GM18868 (cell line): ENCODE results near the gene ZNF433.
"Not testable (repeated sequence)": the region's sequence is repeated elsewhere in the genome, so short reads cannot be mapped to it uniquely, and the experiment has no call there.

Experiments used
- ATAC-seq: cut with Tn5 transposase; IDR thresholded peaks from one replicate; pipeline ENCODE4 v1.9.1; 2021; ENCODE audit warnings: mild to moderate bottlenecking, moderate library complexity; ENCODE audit not compliant: unreplicated experiment

Gene ZNF433

DNA sequence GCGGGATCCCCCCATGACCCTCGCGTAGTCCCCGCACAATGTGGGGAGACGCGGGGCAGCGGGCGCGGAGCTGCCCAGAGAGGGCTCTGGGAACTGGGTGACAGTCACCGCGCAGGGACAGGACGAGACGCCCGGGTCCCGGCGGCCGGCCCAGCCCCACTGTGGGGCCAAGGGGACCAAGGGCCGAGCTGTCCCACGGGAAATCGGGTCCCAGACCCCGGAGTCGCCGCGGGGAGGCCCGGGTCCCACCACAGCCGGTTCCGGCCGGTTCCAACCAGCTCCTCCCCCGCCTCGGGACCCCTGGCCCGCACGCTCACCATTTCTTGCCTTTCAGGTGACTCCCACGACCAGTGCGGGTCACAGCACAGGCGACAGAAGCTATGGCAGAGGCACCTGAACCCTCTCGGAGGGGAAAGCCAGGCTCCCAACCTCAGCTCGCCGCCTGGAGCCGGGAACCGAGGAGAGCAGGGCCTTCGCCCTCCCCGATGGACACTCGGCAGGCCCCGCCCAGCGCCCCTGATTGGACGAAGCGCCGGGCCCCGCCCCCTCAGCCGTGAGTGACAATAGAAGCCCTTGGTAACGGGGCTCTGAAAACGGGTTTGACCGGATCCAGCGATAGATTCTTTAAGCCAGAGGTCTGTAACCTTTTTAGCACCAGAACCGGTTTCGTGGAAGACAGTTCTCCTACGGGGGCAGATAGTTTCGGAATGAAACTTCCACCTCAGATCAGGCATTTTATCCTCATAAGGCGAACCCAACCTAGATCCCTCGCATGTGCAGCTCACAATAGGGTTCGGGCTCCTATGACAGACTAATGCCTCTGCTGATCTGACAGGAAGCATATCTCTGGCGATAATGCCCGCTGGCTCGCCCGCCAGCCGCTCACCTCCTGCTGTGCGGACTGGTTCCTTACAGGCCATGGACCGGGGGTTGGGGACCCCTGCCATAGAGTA, at the start of gene ZNF433:
TSS of gene ZNF433 (minus strand) at position 460 of the 953 bp plus-strand sequence. CDS start at position 320, 140 bp downstream.
- peak; percentile 83 for ATAC-seq

- not testable (repeated sequence) for ATAC-seq
Measured at GRCh38 chr19:12083336-12083735, 47.9 kb upstream of the ZNF433 start.

DNA sequence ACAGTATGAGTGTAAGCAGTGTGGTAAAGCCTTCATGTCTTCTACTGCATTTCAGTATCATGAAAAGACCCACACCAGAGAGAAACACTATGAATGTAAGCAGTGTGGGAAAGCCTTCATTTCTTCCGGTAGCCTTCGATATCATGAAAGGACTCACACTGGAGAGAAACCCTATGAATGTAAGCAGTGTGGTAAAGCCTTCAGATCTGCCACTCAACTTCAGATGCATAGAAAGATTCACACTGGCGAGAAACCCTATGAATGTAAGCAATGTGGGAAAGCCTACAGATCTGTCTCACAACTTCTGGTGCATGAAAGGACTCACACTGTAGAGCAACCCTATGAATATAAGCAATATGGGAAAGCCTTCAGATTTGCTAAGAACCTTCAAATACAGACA, 41.9 kb upstream of the ZNF433 start:
- ATAC-seq = no peak

DNA sequence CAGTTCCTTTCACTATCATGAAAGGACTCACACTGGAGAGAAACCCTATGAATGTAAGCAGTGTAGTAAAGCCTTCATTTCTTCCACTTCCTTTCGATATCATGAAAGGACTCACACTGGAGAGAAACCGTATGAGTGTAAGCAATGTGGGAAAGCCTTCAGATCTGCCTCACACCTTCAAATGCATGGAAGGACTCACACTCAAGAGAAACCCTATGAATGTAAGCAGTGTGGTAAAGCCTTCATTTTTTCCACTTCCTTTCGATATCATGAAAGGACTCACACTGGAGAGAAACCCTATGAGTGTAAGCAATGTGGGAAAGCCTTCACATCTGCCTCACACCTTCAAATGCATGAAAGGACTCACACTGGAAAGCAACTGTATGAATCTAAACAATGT, 40.9 kb upstream of the ZNF433 start:
- not testable (repeated sequence) for ATAC-seq

DNA sequence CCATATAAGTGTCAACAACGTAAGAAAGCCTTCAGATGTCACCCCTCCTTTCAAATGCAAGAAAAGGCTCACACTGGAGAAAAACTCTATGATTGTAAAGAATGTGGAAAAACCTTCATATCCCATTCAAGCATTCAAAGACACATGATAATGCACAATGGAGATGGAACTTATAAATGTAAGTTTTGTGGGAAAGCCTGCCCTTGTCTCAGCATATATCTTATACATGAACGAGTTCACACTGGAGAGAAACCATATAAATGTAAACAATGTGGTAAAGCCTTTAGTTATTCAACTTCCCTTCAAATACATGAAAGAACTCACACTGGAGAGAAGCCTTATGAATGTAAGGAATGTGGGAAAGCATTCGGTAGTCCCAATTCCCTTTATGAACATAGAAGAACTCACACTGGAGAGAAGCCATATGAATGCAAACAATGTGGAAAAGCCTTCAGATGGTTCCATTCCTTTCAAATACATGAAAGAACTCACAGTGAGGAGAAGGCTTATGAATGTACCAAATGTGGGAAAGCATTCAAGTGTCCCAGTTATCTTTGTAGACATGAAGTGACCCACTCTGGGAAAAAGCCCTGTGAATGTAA, 40.2 kb upstream of the ZNF433 start:
- ATAC-seq = no peak

- peak; percentile 57 for ATAC-seq
Measured at GRCh38 chr19:12064590-12065538, 29.4 kb upstream of the ZNF433 start, which contains the start of gene ZNF844. Gene ZNF844 (plus strand): TSS chr19:12064731. CDS start chr19:12064874, 143 bp downstream.

- ATAC-seq = no peak
Measured at GRCh38 chr19:12055784-12056183, 20.3 kb upstream of the ZNF433 start.

GRCh38 chr19:12052497-12053169, 17.2 kb upstream of the ZNF433 start, which contains the start of gene ZNF878:
Gene ZNF878 (minus strand): TSS chr19:12052961. CDS start chr19:12052801, 160 bp downstream.
- peak; percentile 87 for ATAC-seq

GRCh38 chr19:12052091-12052496, 16.6 kb upstream of the ZNF433 start:
- peak; percentile 10 for ATAC-seq

GRCh38 chr19:12047868-12048267, 12.4 kb upstream of the ZNF433 start:
- ATAC-seq = no peak

DNA sequence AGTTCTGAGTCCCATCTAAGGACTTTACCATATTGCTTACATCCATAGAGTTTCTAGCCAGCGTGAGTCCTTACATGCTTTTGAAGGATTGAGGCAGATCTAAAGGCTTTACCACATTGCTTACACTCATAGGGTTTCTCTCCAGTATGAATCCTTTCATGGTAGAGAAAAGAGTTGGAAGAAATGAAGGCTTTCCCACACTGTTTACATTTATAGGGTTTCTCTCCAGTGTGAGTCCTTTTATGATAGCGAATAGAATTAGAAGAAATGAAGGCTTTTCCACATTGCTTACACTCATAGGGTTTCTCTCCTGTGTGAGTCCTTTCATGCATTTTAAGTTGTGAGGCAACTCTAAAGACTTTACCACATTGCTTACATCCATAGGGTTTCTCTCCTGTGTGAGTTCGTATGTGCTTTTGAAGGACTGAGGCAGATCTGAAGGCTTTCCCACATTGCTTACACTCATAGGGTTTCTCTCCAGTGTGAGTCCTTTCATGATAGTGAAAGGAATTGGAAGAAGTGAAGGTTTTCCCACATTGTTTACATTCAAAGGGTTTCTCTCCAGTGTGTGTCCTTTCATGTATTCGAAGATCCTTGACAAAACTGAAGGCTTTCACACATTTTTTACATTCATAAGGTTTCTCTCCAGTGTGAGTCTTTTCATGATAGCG, 8.4 kb upstream of the ZNF433 start:
- ATAC-seq = no peak

DNA sequence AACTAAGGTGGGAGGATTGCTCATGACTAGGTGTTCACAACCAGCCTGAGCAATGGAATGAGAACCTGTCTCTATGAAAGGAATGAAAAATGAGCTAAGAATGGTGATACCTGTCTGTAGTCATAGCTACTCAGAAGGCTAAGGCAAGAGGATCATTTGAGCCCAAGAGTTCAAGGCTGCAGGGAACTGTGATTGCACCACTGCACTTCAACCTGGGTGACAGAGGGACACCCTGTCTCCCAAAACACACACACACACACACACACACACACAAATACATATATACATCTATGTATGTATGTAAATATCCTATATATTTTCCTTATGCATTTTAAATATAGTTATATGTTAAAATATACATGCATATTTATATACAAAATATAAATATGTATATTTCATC, 7.4 kb upstream of the ZNF433 start:
- no peak for ATAC-seq

DNA sequence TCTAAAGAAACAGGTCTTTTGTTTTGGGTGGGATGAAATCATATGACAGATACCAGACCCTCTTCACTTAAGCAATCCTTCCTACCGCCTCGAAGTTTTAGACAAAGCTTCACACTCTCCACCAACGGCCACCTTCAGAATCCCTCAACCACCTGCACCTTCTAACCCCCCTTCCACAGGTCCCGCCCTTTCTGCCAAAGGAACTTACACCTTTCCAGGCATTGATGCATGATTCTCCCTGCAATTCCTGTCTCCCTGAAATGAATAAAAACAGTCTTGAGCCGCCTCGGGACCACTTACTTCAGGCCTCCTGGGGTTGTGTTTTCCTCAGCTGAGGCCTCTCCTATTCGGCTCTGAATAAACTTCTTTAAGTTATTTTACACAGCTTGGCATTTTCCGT, 859 bp downstream of the ZNF433 start:
- ATAC-seq = no peak

- ATAC-seq = no peak
Measured at GRCh38 chr19:12034198-12034597, 1.3 kb downstream of the ZNF433 start.

GRCh38 chr19:12015753-12016116, 19.7 kb downstream of the ZNF433 start:
- ATAC-seq = no peak

DNA sequence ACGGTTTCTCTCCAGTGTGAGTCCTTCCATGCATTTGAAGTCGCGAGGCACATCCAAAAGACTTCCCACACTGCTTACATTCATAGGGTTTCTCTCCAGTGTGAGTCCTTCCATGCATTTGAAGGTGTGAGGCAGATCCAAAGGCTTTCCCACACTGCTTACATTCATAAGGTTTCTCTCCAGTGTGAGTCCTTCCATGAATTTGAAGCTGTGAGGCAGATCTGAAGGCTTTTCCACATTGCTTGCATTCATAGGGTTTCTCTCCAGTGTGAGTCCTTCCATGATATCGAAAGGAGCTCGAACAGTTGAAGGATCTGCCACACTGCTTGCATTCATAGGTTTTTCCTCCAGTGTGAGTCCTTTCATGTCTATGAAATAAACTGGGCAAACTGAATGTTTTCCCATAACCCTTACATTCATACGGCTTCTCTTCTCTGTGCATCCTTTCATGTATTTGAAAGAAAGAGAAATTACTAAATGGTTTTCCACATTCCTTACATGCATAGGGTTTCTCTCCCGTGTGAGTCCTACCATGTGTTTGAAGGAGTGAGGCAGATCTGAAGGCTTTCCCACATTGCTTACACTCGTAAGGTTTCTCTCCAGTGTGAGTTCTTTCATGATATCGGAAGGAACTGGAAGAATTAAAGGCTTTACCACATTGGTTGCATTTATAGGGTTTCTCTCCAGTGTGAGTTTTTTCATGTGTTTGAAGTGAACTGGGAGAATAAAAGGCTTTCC, 20.3 kb downstream of the ZNF433 start:
- ATAC-seq = no peak

GRCh38 chr19:12000152-12000981, 35.1 kb downstream of the ZNF433 start:
- peak; percentile 62 for ATAC-seq

DNA sequence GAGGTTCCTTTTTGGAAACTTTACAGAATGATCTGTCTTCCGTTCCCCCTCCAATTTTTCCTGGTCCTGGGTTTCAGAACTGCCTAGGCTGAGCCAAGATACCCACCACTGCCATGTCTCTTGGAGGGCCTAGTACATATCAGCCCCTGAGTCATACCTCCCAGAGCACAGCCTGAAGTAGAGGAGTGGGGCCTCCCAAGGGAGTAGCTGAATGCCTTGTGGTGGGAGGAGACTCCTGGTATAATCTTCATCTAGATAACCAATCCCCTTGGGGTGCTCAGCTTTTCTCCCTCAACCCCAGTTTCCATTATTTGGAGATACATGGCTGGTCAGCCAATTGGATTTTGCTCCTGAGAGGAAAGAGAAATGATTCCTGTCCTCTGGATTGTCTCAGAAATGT, 40.3 kb downstream of the ZNF433 start:
- no peak for ATAC-seq
